Panc1 (cell line): ENCODE data around the gene FOXO6. TPM values are rescaled to one million over a fixed set of nuclear protein-coding genes. Genes with fewer than 3 reads are reported as not detected.

Experiments used
- ATAC-seq: fragments of 200-7000 bp; cut with Tn5 transposase; 2 replicates; pipeline ENCODE4 v1.9.1; 2020; ENCODE audit warnings: mild to moderate bottlenecking, moderate library complexity
- BruUV-seq: library from RNA; stranded (reverse); fragments of 400-500 nt; replicated peaks from 2 replicates; lab custom pipeline; 2021; lab: Mats Ljungman, UMichigan
- CTCF ChIA-PET: fragments of 300-600 bp; sonication (Branson Sonifier 250); formaldehyde crosslinking; loops from one replicate; lab custom pipeline; 2022; ENCODE audit warnings: antibody characterized with exemption; lab: Charles Lee
- POLR2A ChIA-PET: fragments of 300-600 bp; sonication (Branson Sonifier 250); formaldehyde crosslinking; loops from one replicate; lab custom pipeline; 2022; ENCODE audit warnings: antibody characterized with exemption; lab: Charles Lee
- DNase-seq: peaks from one replicate; pipeline ENCODE4 v3.0.0-alpha.2; 2010; ENCODE audit warnings: low read depth, low spot score
- H3K27ac ChIP-seq: 2 replicates; pipeline ENCODE4 v1.5.1; 2011; ENCODE audit warnings: mild to moderate bottlenecking, low read length, inconsistent platforms
- H3K27me3 ChIP-seq: fragments of 200-500 bp; sonication (Bioruptor generic); 2 replicates; pipeline ENCODE4 v1.6.0; 2014; ENCODE audit warnings: low read length, inconsistent platforms; ENCODE audit not compliant: control insufficient read depth, insufficient read depth
- H3K36me3 ChIP-seq: fragments of 200-500 bp; sonication (Bioruptor generic); 2 replicates; pipeline ENCODE4 v1.5.1; 2014; ENCODE audit warnings: inconsistent platforms, mild to moderate bottlenecking, low read length, moderate library complexity; ENCODE audit not compliant: control insufficient read depth, insufficient read depth
- H3K4me1 ChIP-seq: 2 replicates; pipeline ENCODE4 v1.5.1; 2011; ENCODE audit warnings: inconsistent platforms, mild to moderate bottlenecking, low read length, moderate library complexity; ENCODE audit not compliant: control insufficient read depth, insufficient read depth
- H3K4me3 ChIP-seq, 2 experiments: 2 replicates each; pipeline ENCODE4 v1.5.1; 2011 to 2012; ENCODE audit warnings: low read depth in 2 of 2, low read length in 2 of 2, mild to moderate bottlenecking in 2 of 2, inconsistent platforms in 1 of 2, moderate library complexity in 1 of 2
- H3K9me3 ChIP-seq: fragments of 200-500 bp; sonication (Bioruptor generic); 2 replicates; pipeline ENCODE4 v1.5.1; 2014; ENCODE audit warnings: low read depth, mild to moderate bottlenecking, inconsistent platforms, low read length, moderate library complexity; ENCODE audit not compliant: control insufficient read depth, insufficient read depth
- CTCF ChIP-seq: fragments of 450-650 bp; IDR thresholded peaks from 2 replicates; pipeline ENCODE4 v1.5.1; 2017; ENCODE audit warnings: mild to moderate bottlenecking
- POLR2AphosphoS5 ChIP-seq: IDR thresholded peaks from 2 replicates; pipeline ENCODE4 v1.6.1; 2012; ENCODE audit warnings: mild to moderate bottlenecking, low read depth, low read length, moderate library complexity
- REST ChIP-seq, 2 experiments: IDR thresholded peaks; 2 replicates each; pipeline ENCODE4 v1.6.1; 2011 to 2012; ENCODE audit warnings: low read depth in 2 of 2, control low read depth in 1 of 2, low read length in 1 of 2, mild to moderate bottlenecking in 1 of 2, moderate library complexity in 1 of 2; ENCODE audit not compliant: insufficient read depth in 1 of 2
- SIN3A ChIP-seq: IDR thresholded peaks from 2 replicates; pipeline ENCODE4 v1.6.1; 2012; ENCODE audit warnings: low read depth, mild to moderate bottlenecking, low read length, moderate library complexity, borderline replicate concordance; ENCODE audit not compliant: insufficient read depth
- TCF7L2 ChIP-seq: IDR thresholded peaks from 2 replicates; pipeline ENCODE4 v1.6.1; 2011; ENCODE audit warnings: mild to moderate bottlenecking, low read depth, low read length, inconsistent platforms
- in situ Hi-C: cut with HindIII; loops from 2 replicates; pipeline ENCODE4 v1.10.0; 2016; ENCODE audit warnings: low sequenced_read_pairs, low pct_unique_long_range_greater_than_20kb
- intact Hi-C: fragments of 100-400 bp; cut with micrococcal nuclease; formaldehyde crosslinking; loops from one replicate; pipeline ENCODE4 v1.10.0; 2022; ENCODE audit not compliant: unreplicated experiment
- total RNA-seq: library from RNA; stranded (reverse); gene quantifications from one replicate; pipeline ENCODE4 v1.2.1, GENCODE V29; 2021; ENCODE audit not compliant: unreplicated experiment

Gene FOXO6
- total RNA-seq, 1 experiment from 2014 or later: 2.5 TPM

- POLR2A ChIA-PET: no interaction called here
- no TSS peak for BruUV-seq
These were observed 10.7 kb downstream of the FOXO6 start for GRCh38 chr1:41371630-41372599.

GRCh38 chr1:41372600-41372993, 11.4 kb downstream of the FOXO6 start:
- CTCF ChIA-PET: no interaction called here
- ATAC-seq: no peak
- H3K27ac ChIP-seq: no peak overlapping the region
- no peak for DNase-seq
- intact Hi-C loops: no loop called here
- no peaks in the 10 kb centered on the region for H3K36me3 ChIP-seq
- no peaks in the 10 kb centered on the region for H3K9me3 ChIP-seq
- H3K4me1 ChIP-seq: peaks cover 9% of the 10 kb centered on the region
- POLR2A ChIA-PET: no interaction called here
- no peaks in the 10 kb centered on the region for H3K27me3 ChIP-seq
- BruUV-seq: no TSS peak
- in situ Hi-C loops: no loop called here
- no peak overlapping the region for H3K4me3 ChIP-seq
- TF ChIP-seq TCF7L2 (no peak), CTCF (no peak), REST (IDR thresholded peaks at IDR 0.05; ENCODE audit: insufficient read depth in 1 of 2, low read depth in 2 of 2, low read length in 1 of 2) (no peak), POLR2AphosphoS5 (no peak)

More at GRCh38 chr1:41371630-41372599, 10.7 kb downstream of the FOXO6 start:
- in situ Hi-C loops: no loop called here
- TF ChIP-seq POLR2AphosphoS5: no peak
- TF ChIP-seq TCF7L2: no peak
- no peak for TF ChIP-seq SIN3A
- TF ChIP-seq CTCF: no peak
- no peak for TF ChIP-seq REST (IDR thresholded peaks at IDR 0.05; ENCODE audit: insufficient read depth in 1 of 2, low read depth in 2 of 2, low read length in 1 of 2)
- DNase-seq: no peak
- Histone ChIP-seq H3K4me3 (no peak overlapping the region), H3K4me1 (peaks cover 9% of the 10 kb centered on the region), H3K27ac (no peak overlapping the region), H3K9me3 (no peaks in the 10 kb centered on the region), H3K27me3 (no peaks in the 10 kb centered on the region), H3K36me3 (no peaks in the 10 kb centered on the region)
- intact Hi-C loops: no loop called here
- ATAC-seq: no peak
- CTCF ChIA-PET: interaction anchor here (0.6 kb wide), 1 partner anchor 10 kb away, joined by 5 read pairs; the partner anchor contains the start of gene FOXO6
